ENCODE results near the gene GPA33. TPM values are rescaled to one million over a fixed set of nuclear protein-coding genes. Genes with fewer than 3 reads are reported as not detected.

The GPA33 gene
- total and polyA plus RNA-seq, 8 donors, result 0.03 to 51.3 (median 2.2) TPM; not detected in 4

DNA sequence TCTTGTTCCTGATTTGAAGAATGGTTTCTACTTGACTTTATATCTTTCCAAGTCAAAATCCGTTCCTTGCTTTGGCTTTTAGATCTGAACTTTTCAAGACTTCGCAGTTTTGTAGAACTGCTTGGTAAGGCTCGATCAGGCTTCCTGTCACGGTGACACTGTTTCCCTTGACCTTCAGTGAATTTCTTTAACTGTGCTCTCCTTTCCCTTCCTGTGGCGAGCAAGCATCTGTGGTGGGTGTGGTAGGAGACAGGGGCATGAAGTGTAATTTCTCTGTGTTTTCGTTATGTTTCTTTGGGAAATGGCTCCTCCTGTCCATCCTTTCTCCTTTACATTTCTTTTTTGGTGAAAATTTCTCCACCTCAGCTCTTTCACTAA, 14.1 kb upstream of the GPA33 start:
- Histone ChIP-seq H3K4me1 (no peaks in the 10 kb centered on the region), H3K27ac (no peak overlapping the region), H3K27me3 (peaks cover 0 to 14% (median 0%) of the 10 kb centered on the region in 3 donors), H3K4me3 (no peak overlapping the region), H3K9me3 (no peaks in the 10 kb centered on the region), H3K36me3 (no peaks in the 10 kb centered on the region)
- no peak for DNase-seq
- WGBS, 5 donors, result 73 to 79% (median 76%) methylated on average over 6 of the region's 6 CpGs
- intact Hi-C loops (cut with DNase I; ENCODE audit: low total_unique reads), result no loop called here
- TF ChIP-seq POLR2A (IDR thresholded peaks at IDR 0.05), result no peak
- TF ChIP-seq, protein P1, sequence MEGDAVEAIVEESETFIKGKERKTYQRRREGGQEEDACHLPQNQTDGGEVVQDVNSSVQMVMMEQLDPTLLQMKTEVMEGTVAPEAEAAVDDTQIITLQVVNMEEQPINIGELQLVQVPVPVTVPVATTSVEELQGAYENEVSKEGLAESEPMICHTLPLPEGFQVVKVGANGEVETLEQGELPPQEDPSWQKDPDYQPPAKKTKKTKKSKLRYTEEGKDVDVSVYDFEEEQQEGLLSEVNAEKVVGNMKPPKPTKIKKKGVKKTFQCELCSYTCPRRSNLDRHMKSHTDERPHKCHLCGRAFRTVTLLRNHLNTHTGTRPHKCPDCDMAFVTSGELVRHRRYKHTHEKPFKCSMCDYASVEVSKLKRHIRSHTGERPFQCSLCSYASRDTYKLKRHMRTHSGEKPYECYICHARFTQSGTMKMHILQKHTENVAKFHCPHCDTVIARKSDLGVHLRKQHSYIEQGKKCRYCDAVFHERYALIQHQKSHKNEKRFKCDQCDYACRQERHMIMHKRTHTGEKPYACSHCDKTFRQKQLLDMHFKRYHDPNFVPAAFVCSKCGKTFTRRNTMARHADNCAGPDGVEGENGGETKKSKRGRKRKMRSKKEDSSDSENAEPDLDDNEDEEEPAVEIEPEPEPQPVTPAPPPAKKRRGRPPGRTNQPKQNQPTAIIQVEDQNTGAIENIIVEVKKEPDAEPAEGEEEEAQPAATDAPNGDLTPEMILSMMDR (IDR thresholded peaks at IDR 0.05), result no peak
- TF ChIP-seq POLR2AphosphoS5 (IDR thresholded peaks at IDR 0.05), result no peak
- no peak for TF ChIP-seq EP300 (IDR thresholded peaks at IDR 0.05)

DNA sequence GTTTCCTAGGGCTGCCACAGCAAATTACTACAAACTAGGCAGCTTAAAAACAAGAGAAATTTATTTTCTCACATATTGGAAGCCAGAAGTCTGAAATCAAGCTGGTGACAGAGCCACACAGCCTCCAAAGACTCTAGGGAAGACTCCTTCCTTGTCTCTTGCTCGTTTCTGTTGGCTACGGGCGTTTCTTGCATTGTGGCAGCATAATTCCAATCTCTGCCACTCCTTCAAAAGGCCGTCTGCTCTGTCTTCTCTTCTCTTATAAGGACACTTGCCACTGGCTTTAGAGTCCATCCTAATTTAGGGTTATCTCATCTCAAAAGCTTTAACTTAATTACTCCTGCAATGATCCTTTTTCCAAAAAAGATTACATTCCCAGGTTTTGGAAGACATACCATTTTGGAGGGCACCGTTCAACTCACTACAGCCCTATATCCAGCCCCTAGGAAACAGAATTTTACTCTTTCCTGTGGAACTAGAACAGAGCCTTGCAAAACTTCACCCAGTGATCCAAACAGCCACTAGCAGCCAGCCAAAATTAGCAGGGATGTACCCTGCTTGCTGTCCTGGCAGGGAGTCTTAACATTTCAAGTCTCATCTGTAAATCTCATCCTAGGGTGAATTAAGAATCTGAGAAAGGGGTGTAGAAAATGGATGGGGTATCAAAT, 12.9 kb upstream of the GPA33 start:
- intact Hi-C loops (cut with DNase I; ENCODE audit: low total_unique reads), result no loop called here
- TF ChIP-seq POLR2AphosphoS5 (IDR thresholded peaks at IDR 0.05) (no peak), EP300 (IDR thresholded peaks at IDR 0.05) (no peak), POLR2A (IDR thresholded peaks at IDR 0.05) (no peak)
- TF ChIP-seq, protein P1 (IDR thresholded peaks at IDR 0.05), result no peak
- H3K4me1 ChIP-seq, result no peaks in the 10 kb centered on the region
- H3K9me3 ChIP-seq, result no peaks in the 10 kb centered on the region
- no peak overlapping the region for H3K4me3 ChIP-seq
- WGBS, 5 donors, result 77 to 84% (median 81%) methylated on average over 5 of the region's 5 CpGs
- no peak overlapping the region for H3K27ac ChIP-seq
- peaks cover 0 to 14% (median 0%) of the 10 kb centered on the region in 3 donors for H3K27me3 ChIP-seq
- no peak for DNase-seq
- no peaks in the 10 kb centered on the region for H3K36me3 ChIP-seq

DNA sequence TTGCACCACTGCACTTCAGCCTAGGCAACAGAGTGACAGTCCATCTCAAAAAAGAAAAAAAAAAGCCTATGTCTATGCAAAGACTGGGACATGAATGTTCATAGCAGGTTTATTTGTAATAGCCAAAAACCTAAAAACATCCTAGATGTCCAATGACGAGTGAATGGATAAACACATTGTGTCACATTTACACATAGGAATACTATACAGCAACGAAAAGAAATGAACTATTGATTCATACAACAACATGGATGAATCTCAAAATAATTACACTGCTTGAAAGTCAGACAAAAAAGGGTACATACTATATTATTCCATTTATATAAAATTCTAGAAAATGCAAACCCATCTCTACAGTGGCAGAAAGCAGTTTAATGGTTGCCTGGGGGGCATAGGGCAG, 11.6 kb upstream of the GPA33 start:
- Histone ChIP-seq H3K4me3 (no peak overlapping the region), H3K27me3 (peaks cover 0 to 14% (median 0%) of the 10 kb centered on the region in 3 donors), H3K4me1 (no peaks in the 10 kb centered on the region), H3K9me3 (no peaks in the 10 kb centered on the region), H3K27ac (no peak overlapping the region), H3K36me3 (no peaks in the 10 kb centered on the region)
- TF ChIP-seq POLR2AphosphoS5 (IDR thresholded peaks at IDR 0.05), result no peak
- TF ChIP-seq, protein P1 (IDR thresholded peaks at IDR 0.05), result no peak
- no peak for TF ChIP-seq POLR2A (IDR thresholded peaks at IDR 0.05)
- no peak for TF ChIP-seq EP300 (IDR thresholded peaks at IDR 0.05)
- no peak for DNase-seq
- WGBS, 5 donors, result 85 to 92% (median 91%) methylated on average over 2 of the region's 2 CpGs
- intact Hi-C loops (cut with DNase I; ENCODE audit: low total_unique reads), result no loop called here

DNA sequence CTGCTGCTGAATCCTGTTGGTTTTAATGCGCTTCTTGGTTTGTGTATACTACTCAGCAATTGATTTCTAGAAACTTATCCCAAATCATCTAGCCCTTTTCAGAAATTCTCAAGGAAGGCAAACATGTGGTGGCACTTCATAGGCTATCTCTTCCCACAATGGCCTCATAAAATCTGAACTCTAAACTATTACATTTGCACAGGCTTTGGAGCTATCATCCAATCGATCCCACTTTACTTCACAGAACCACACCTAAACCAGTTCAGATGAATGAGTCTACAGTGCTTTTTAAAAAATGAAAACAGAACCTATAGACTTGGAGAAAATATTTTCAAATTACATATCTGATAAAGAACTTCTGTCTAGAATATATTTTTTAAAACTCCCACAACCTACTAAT, 10.6 kb upstream of the GPA33 start:
- peaks cover 0 to 14% (median 0%) of the 10 kb centered on the region in 3 donors for H3K27me3 ChIP-seq
- H3K27ac ChIP-seq, result no peak overlapping the region
- H3K36me3 ChIP-seq, result no peaks in the 10 kb centered on the region
- WGBS, 5 donors, result 65 to 82% (median 71%) methylated on average over 2 of the region's 2 CpGs
- DNase-seq, result no peak
- TF ChIP-seq POLR2A (IDR thresholded peaks at IDR 0.05) (no peak), POLR2AphosphoS5 (IDR thresholded peaks at IDR 0.05) (no peak), EP300 (IDR thresholded peaks at IDR 0.05) (no peak)
- TF ChIP-seq, protein P1 (IDR thresholded peaks at IDR 0.05), result no peak
- no peak overlapping the region for H3K4me3 ChIP-seq
- intact Hi-C loops (cut with DNase I; ENCODE audit: low total_unique reads), result no loop called here
- no peaks in the 10 kb centered on the region for H3K4me1 ChIP-seq
- H3K9me3 ChIP-seq, result no peaks in the 10 kb centered on the region
